CD8-positive, alpha-beta memory T cell (primary cell): ENCODE data around the gene SAMD1. TPM values are rescaled to one million over a fixed set of nuclear protein-coding genes. Genes with fewer than 3 reads are reported as not detected.

Experiments
- CTCF ChIA-PET: fragments of 350-600 bp; sonication (Branson Sonifier 250); formaldehyde crosslinking; loops from one replicate; lab custom pipeline; 2021; ENCODE audit warnings: antibody characterized with exemption; lab: Charles Lee
- POLR2A ChIA-PET: fragments of 350-600 bp; sonication (Branson Sonifier 250); formaldehyde crosslinking; loops from one replicate; lab custom pipeline; 2021; ENCODE audit warnings: antibody characterized with exemption; lab: Charles Lee
- DNase-seq, 5 donors: peaks; one replicate each; pipeline versions ENCODE4 v3.0.0 to v3.0.0-alpha.2; 2020 to 2022; ENCODE audit warnings: mixed read lengths in 1 of 5
- H3K27ac ChIP-seq: one replicate; pipeline ENCODE4 v1.7.0; 2013; ENCODE audit warnings: low read depth, mild to moderate bottlenecking, low read length, moderate library complexity
- H3K27me3 ChIP-seq: 2 replicates; pipeline ENCODE4 v1.7.0; 2013; ENCODE audit warnings: low read length, mild to moderate bottlenecking; ENCODE audit not compliant: insufficient read depth, poor library complexity, severe bottlenecking
- H3K36me3 ChIP-seq: 2 replicates; pipeline ENCODE4 v1.7.0; 2013; ENCODE audit warnings: mild to moderate bottlenecking, low read length, moderate library complexity; ENCODE audit not compliant: insufficient read depth
- H3K4me1 ChIP-seq: 2 replicates; pipeline ENCODE4 v1.7.0; 2013; ENCODE audit warnings: mild to moderate bottlenecking, low read length, moderate library complexity; ENCODE audit not compliant: insufficient read depth
- H3K4me3 ChIP-seq: 2 replicates; pipeline ENCODE4 v1.7.0; 2013; ENCODE audit warnings: mild to moderate bottlenecking, low read length
- H3K9me3 ChIP-seq: 2 replicates; pipeline ENCODE4 v1.7.0; 2013; ENCODE audit warnings: mild to moderate bottlenecking, low read length
- H3K27ac Mint-ChIP-seq, 8 donors: one replicate each; pipeline ENCODE4 v1.8.0; 2020 to 2021; ENCODE audit warnings: mixed read lengths in 8 of 8, mild to moderate bottlenecking in 6 of 8, inconsistent platforms in 3 of 8, moderate library complexity in 3 of 8
- H3K27me3 Mint-ChIP-seq, 2 donors: one replicate each; pipeline ENCODE4 v1.8.0; 2020 to 2021; ENCODE audit warnings: mixed read lengths in 2 of 2, mild to moderate bottlenecking in 1 of 2, moderate library complexity in 1 of 2
- H3K36me3 Mint-ChIP-seq, 3 donors: one replicate each; pipeline ENCODE4 v1.8.0; 2020 to 2021; ENCODE audit warnings: mixed read lengths in 3 of 3, inconsistent platforms in 1 of 3, mild to moderate bottlenecking in 1 of 3
- H3K4me1 Mint-ChIP-seq, 3 donors: one replicate each; pipeline ENCODE4 v1.8.0; 2020 to 2021; ENCODE audit warnings: mixed read lengths in 3 of 3, inconsistent platforms in 1 of 3, mild to moderate bottlenecking in 1 of 3
- H3K4me3 Mint-ChIP-seq, 7 donors: one replicate each; pipeline ENCODE4 v1.8.0; 2020 to 2021; ENCODE audit warnings: mixed read lengths in 7 of 7, mild to moderate bottlenecking in 6 of 7, moderate library complexity in 4 of 7, inconsistent platforms in 2 of 7
- H3K9me3 Mint-ChIP-seq, 5 donors: one replicate each; pipeline ENCODE4 v1.8.0; 2020 to 2022; ENCODE audit warnings: mixed read lengths in 5 of 5, mild to moderate bottlenecking in 3 of 5, moderate library complexity in 2 of 5, inconsistent platforms in 1 of 5
- polyA plus RNA-seq: library from polyadenylated mRNA; unstranded; fragments of 300-500 nt; fragmentation: Illumina TruSeq; gene quantifications from one replicate; pipeline ENCODE4 v1.2.3, GENCODE V29; 2021
- total RNA-seq, 2 experiments: library from RNA; stranded (reverse); gene quantifications; one replicate each; pipeline ENCODE4 v1.2.3, GENCODE V29; 2021

SAMD1 gene
- total and polyA plus RNA-seq, 3 experiments from 2014 or later: 2.8 to 105 (median 97.8) TPM

DNA sequence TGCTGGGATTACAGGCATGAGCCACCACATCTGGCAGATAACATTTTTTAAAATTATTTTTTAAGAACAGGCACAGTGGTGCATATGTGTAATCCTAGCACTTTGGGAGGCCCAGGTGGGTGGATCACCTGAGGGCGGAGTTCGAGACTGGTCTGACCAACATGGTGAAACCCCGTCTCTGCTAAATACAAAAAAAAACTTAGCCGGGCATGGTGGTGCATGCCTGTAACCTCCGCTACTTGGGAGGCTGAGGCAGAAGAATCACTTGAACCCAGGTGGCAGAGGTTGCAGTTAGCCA is 28.0 kb downstream of the SAMD1 start:
- no peak overlapping the region for H3K27ac ChIP-seq
- H3K9me3 ChIP-seq: no peaks in the 10 kb centered on the region
- H3K4me1 ChIP-seq: peaks cover 17% of the 10 kb centered on the region
- no peaks in the 10 kb centered on the region for H3K36me3 ChIP-seq
- ChIA-PET POLR2A (no interaction called here), CTCF (interaction anchor here (7.8 kb wide), 1 partner anchor 9 kb away, joined by 67 read pairs; the partner anchor contains the start of gene MISP3)
- H3K4me3 ChIP-seq: no peak overlapping the region
- Mint-ChIP-seq H3K27me3 (peaks cover 20 to 36% of the 10 kb centered on the region in 2 donors), H3K27ac (peak overlapping the region in 1 of 8 donors; percentile 32), H3K4me1 (peaks cover 11 to 22% (median 11%) of the 10 kb centered on the region in 3 donors), H3K4me3 (no peak overlapping the region), H3K36me3 (no peaks in the 10 kb centered on the region), H3K9me3 (no peaks in the 10 kb centered on the region)
- H3K27me3 ChIP-seq: peaks cover 16% of the 10 kb centered on the region
- no peak for DNase-seq

- no peaks in the 10 kb centered on the region for H3K9me3 ChIP-seq
- ChIA-PET POLR2A (interaction anchor here (0.5 kb wide), 1 partner anchor 914 kb away, joined by 11 read pairs; no protein-coding TSS in a partner anchor), CTCF (interaction anchor here (7.8 kb wide), 1 partner anchor 9 kb away, joined by 67 read pairs; the partner anchor contains the start of gene MISP3)
- H3K4me3 Mint-ChIP-seq: no peak within 1 kb of the TSS
- no peak within 1 kb of the TSS for H3K27ac ChIP-seq
- H3K4me1 Mint-ChIP-seq: peaks cover 11 to 23% (median 11%) of the 10 kb centered on the region in 3 donors
- no peak for DNase-seq
- peaks cover 17% of the 10 kb centered on the region for H3K4me1 ChIP-seq
- H3K9me3 Mint-ChIP-seq: no peaks in the 10 kb centered on the region
- H3K4me3 ChIP-seq: no peak within 1 kb of the TSS
- peaks cover 20 to 36% of the 10 kb centered on the region in 2 donors for H3K27me3 Mint-ChIP-seq
- H3K27ac Mint-ChIP-seq: peak within 1 kb of the TSS in 2 of 8 donors; percentile 30 to 32
- H3K27me3 ChIP-seq: peaks cover 16% of the 10 kb centered on the region
- no peaks in the 10 kb centered on the region for H3K36me3 Mint-ChIP-seq
- H3K36me3 ChIP-seq: no peaks in the 10 kb centered on the region
Measured at GRCh38 chr19:14061751-14062557, 28.6 kb downstream of the SAMD1 start, which contains the start of gene PALM3. PALM3 (minus strand) TSS chr19:14062076; CDS start chr19:14061980, 96 bp downstream.

- CTCF ChIA-PET: interaction anchor here (4.3 to 7.8 kb wide), 2 partner anchors 10 to 11 kb away, joined by 35 to 67 read pairs; partner anchors contain the start of gene MISP3
- Histone ChIP-seq H3K27me3 (peaks cover 16% of the 10 kb centered on the region), H3K36me3 (no peaks in the 10 kb centered on the region), H3K27ac (no peak overlapping the region), H3K9me3 (no peaks in the 10 kb centered on the region), H3K4me1 (peaks cover 17% of the 10 kb centered on the region), H3K4me3 (no peak overlapping the region)
- H3K27me3 Mint-ChIP-seq: peaks cover 18 to 36% of the 10 kb centered on the region in 2 donors
- no peaks in the 10 kb centered on the region for H3K36me3 Mint-ChIP-seq
- DNase-seq: no peak
- H3K4me3 Mint-ChIP-seq: no peak overlapping the region
- no peaks in the 10 kb centered on the region for H3K9me3 Mint-ChIP-seq
- POLR2A ChIA-PET: interaction anchor here (0.5 kb wide), 1 partner anchor 914 kb away, joined by 11 read pairs; no protein-coding TSS in a partner anchor
- H3K27ac Mint-ChIP-seq: peak overlapping the region in 1 of 8 donors; percentile 30
- peaks cover 11 to 25% (median 11%) of the 10 kb centered on the region in 3 donors for H3K4me1 Mint-ChIP-seq
Measured at GRCh38 chr19:14061081-14061749, 29.3 kb downstream of the SAMD1 start.

- peak overlapping the region in 1 of 7 donors; percentile 44 for H3K4me3 Mint-ChIP-seq
- Histone ChIP-seq H3K4me1 (peaks cover 17% of the 10 kb centered on the region), H3K27me3 (peaks cover 16% of the 10 kb centered on the region), H3K36me3 (no peaks in the 10 kb centered on the region), H3K27ac (no peak overlapping the region), H3K4me3 (no peak overlapping the region), H3K9me3 (no peaks in the 10 kb centered on the region)
- no peak for DNase-seq
- POLR2A ChIA-PET: interaction anchor here (0.5 kb wide), 1 partner anchor 27 kb away, joined by 8 read pairs; no protein-coding TSS in a partner anchor
- H3K27me3 Mint-ChIP-seq: peaks cover 18 to 36% of the 10 kb centered on the region in 2 donors
- H3K27ac Mint-ChIP-seq: no peak overlapping the region
- H3K9me3 Mint-ChIP-seq: no peaks in the 10 kb centered on the region
- H3K36me3 Mint-ChIP-seq: no peaks in the 10 kb centered on the region
- CTCF ChIA-PET: interaction anchor here (0.8 to 7.8 kb wide), 18 partner anchors 10 to 347 kb away, joined by 3 to 67 read pairs (median 4); partner anchors contain the start of genes IL27RA and MISP3
- peaks cover 11 to 25% (median 11%) of the 10 kb centered on the region in 3 donors for H3K4me1 Mint-ChIP-seq
Measured at GRCh38 chr19:14059652-14060155, 30.8 kb downstream of the SAMD1 start.

- Mint-ChIP-seq H3K27ac (peak overlapping the region in 2 of 8 donors; percentile 21 to 42), H3K36me3 (no peaks in the 10 kb centered on the region), H3K9me3 (no peaks in the 10 kb centered on the region), H3K27me3 (peaks cover 18 to 36% of the 10 kb centered on the region in 2 donors), H3K4me1 (peaks cover 11 to 25% (median 11%) of the 10 kb centered on the region in 3 donors), H3K4me3 (peak overlapping the region in 6 of 7 donors; percentile 31 to 78 (median 60))
- no peak overlapping the region for H3K4me3 ChIP-seq
- ChIA-PET POLR2A (no interaction called here), CTCF (interaction anchor here (0.7 to 7.8 kb wide), 20 partner anchors 9 to 184 kb away, joined by 3 to 67 read pairs (median 4); partner anchors contain the start of genes IL27RA and MISP3)
- peak; percentile 33 to 62 (median 43) for DNase-seq
- peaks cover 16% of the 10 kb centered on the region for H3K27me3 ChIP-seq
- H3K4me1 ChIP-seq: peaks cover 17% of the 10 kb centered on the region
- H3K9me3 ChIP-seq: no peaks in the 10 kb centered on the region
- no peaks in the 10 kb centered on the region for H3K36me3 ChIP-seq
- no peak overlapping the region for H3K27ac ChIP-seq
Measured at GRCh38 chr19:14059093-14059480, 31.5 kb downstream of the SAMD1 start.

GRCh38 chr19:14058182-14059092 is 32.1 kb downstream of the SAMD1 start:
- ChIA-PET POLR2A (no interaction called here), CTCF (interaction anchor here (0.7 to 7.8 kb wide), 14 partner anchors 9 to 179 kb away, joined by 3 to 67 read pairs (median 4); partner anchors contain the start of genes IL27RA and MISP3)
- Mint-ChIP-seq H3K27me3 (peaks cover 18 to 36% of the 10 kb centered on the region in 2 donors), H3K4me1 (peaks cover 11 to 25% (median 12%) of the 10 kb centered on the region in 3 donors), H3K27ac (peak overlapping the region in 2 of 8 donors; percentile 21 to 42), H3K9me3 (no peaks in the 10 kb centered on the region), H3K36me3 (peaks cover 0 to 2% (median 0%) of the 10 kb centered on the region in 3 donors), H3K4me3 (peak overlapping the region in 6 of 7 donors; percentile 31 to 78 (median 60))
- Histone ChIP-seq H3K27ac (no peak overlapping the region), H3K9me3 (no peaks in the 10 kb centered on the region), H3K27me3 (peaks cover 16% of the 10 kb centered on the region), H3K36me3 (no peaks in the 10 kb centered on the region), H3K4me3 (no peak overlapping the region), H3K4me1 (peaks cover 17% of the 10 kb centered on the region)
- DNase-seq: no peak
